ENCODE data around the gene DNAJC13.

The DNAJC13 gene

DNA sequence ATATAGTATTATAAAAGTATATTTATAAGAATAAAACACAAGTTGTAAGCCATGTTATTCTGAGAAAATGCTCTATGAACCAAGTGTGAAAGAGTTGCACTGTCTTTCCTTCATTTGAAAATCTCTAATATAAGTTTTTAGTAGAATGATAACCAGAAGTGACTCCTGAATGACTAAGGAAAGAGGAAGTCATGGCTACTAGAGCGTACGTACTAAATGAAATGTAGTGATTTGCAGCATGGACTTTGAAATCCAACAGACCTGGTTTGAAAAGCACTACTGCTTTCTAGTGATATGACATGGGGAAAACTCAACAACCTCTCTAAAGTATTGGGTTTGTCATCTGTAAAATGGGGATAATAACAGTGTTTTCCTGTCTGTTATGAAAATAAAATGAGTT, 10.3 kb upstream of the DNAJC13 start:
- DNase-seq: no peak

DNA sequence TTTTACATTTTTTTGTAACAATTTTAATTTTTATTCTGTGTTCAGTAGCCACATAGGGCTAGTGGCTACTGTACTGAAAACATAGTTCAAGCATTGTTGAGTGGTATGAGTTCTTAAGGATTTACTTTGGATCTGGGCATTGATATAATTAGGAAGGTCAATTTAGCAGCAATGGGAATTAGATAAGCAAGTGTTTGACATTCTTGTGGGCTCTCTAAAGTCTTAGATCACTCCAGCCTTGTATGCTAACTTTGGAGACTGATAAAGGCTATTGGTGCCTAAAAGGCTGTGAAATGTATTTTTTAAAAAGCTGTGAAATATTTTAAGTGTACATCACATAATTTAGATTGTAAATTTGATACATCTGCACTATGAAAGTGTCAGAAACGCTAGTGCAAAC, 2.5 kb upstream of the DNAJC13 start:
- DNase-seq: no peak

DNA sequence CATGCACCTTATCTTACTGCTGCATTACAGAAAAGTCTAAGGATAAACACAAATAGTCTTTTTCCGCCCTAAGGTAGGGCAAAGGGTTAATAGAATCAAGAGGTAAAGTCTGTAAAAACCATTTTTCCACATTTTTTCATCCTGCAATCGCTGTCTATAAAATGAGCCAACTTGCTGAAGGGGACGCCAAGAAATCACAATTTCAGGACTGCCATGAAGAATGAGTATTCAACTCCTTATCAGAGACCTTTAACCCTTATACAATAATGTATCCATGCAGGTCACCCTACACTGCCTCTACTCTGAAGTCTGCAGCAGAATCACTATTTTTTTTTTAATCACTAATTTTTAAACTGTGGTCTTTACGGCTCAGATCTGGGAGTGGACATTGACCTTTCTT, 1.1 kb upstream of the DNAJC13 start:
- DNase-seq: no peak

DNA sequence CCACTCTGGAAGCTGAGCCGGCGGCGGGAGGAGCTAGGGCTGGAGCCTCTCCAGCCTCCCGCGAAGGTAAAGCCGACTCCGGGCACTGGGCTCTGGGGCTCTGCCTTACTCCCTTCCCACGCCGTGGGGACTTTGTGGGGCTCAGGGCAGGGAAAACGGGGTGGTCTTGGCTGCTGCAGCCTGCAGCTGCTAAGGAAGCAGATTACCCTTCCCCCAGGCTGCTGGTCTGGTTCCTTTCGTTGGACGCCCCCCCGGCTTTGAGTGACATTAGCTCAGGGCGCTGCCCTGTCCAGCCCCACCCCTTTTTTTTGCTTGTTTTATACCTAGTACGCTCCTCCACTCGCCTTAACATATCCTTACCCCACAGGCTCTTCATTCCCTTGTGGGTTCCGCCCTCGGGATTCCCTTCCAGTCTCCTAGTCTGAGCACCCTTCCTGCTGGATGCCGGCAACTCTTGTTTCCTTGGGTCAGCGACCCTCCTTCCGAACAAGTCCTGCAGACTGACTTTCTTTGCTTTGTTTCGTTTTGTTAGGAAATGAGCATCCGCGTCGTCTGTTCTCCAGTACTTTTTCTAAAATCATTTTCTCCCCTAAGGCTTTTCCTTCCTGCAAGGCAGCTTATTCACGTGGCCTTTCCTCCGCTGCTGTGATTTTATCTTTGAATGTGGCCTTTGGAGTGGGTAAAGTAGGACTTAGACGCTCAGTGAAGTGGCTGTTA, 551 bp downstream of the DNAJC13 start:
- DNase-seq: peak; percentile 35

DNA sequence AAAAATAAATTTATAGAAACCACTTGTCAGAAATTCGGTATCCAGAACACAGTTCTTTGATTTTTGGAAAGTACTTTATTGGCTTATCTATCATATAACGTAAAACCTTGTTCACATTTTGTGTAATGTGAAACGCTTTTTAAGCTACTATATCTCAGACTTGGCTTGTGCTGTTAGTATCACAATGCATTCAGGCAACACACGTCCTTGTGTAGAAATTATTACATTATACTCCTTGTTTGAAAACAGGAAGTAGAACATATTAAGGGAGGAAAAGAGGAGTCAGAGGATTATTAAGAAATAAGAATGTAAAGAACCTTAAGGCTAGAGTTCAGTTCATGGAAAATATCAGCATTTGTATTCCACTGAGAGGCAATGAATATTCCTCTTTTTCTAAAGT, 1.6 kb downstream of the DNAJC13 start:
- DNase-seq: no peak

DNA sequence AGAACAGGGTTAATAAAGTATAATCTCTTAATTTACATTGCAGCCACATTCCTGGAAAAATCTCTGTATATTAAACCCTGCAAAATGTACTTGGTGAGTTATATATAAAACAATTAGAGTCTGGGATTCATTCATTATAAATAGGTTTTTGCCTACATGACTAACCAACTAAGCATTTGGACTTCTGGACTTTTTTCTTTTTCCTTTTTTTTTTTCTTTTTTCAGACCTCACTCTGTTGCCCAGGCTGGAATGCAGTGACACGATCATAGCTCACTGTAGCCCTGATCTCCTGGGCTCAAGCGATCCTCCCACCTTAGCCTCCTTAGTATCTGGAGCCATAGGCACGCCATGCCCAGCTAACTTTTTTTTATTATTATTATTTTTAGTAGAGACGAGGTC, 4.5 kb downstream of the DNAJC13 start:
- no peak for DNase-seq

DNA sequence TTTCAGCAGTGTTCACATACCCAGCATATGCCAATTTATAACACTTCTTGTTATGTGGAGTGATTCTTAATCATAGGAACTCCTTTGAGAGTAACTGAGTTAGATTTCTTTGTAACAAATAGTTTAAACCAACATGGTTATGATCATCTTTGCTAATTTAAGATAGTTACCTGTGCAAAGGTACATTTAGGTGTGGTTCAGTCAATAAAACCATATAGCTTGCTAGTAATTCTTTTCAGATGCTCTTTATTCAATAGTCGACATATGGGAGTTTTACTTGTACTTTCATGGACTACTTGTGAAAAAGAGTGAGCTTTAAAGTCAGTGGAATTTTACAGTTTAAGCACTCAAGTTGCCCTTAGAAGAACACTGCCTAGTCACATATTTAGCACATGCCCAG, 5.2 kb downstream of the DNAJC13 start:
- DNase-seq: no peak

DNA sequence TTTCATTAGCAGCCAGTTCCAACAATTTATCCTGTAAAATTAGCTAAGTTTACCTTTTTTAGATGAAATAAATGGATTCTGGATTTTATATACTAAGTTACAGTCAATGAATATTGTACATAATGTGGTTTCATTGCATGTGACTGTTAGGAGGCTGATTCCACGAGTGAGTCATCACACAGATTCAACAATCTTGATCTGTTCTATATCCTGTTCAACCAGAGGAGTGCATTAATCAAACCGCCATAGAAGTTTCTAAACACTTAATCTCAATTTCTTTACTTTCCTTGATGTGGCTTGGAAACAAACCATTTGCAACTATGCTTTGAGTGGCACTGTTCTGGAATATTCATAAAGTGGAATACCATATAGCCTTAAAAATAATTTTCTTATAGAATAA, 15.3 kb downstream of the DNAJC13 start:
- DNase-seq: no peak

DNA sequence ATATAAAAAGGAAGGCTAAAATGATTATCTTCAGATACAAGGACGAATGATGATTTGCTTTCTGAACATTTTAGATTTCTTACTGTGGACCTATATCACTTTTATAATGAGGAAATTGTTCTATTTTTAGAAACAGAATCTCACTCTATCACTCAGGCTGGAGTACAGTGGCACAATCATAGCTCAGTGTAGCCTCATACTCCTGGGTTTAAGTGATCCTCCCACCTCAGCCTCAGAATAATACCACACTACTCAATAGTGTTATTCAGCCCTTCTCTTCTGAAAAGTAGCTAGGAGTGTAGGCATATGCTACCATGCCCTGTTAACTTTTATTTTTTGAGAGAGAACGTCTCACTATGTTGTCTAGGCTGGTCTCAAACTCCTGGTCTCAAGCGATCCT, 15.8 kb downstream of the DNAJC13 start:
- DNase-seq: no peak

DNA sequence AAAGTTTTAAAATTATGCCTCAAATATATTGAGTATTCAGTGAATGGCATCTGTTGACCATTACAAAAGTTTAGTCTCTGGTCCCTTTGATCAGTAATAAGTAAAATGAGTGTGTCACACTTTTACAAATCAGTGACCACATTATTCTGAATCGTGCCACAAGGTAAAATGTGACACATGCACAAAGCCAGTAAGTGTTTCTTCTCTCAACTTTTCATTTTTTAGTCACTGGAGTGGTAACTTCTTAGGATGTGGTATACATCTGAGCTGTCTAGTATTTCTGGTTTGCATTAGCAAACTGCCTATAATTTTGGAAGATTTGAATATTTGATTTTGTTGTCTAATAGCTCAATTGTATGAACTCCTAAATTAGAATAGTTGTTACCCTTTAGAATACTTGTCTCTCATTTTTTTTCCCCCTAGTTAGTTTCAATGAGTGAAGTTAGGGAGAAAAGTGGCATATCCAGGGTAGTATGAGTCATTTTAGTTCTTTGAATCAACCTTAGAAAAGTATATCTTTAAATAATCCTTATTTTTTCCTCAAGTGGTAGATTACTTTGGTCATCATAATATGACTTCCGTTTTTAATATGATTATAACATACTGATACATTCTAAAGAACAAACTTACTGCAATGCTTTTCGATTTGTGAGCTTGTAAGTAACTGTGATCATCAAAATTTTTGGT, 18.1 kb downstream of the DNAJC13 start:
- DNase-seq: no peak

DNA sequence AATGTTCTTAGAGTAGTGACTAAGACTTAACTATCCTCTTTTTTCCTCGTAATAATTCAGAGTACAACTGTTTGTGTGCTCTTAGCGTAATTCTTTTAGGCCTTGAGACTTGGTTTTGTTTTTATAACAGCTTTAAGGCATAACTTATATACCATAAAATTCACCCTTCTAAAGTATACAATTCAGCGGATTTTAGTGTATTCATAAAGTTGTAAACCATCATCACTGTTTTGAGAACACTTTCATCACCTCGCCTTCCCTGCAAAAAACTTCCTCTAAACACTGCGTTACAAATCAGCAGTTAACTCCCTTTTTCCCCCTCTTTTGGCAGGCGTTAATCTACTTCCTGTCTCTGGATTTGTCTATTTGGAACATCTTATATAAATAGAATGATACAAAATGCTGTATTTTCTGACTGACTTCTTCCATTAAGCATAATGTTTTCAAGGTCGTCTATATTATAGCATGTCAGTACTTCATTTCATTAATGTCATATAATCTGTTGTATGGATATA, 18.7 kb downstream of the DNAJC13 start:
- DNase-seq: no peak

DNA sequence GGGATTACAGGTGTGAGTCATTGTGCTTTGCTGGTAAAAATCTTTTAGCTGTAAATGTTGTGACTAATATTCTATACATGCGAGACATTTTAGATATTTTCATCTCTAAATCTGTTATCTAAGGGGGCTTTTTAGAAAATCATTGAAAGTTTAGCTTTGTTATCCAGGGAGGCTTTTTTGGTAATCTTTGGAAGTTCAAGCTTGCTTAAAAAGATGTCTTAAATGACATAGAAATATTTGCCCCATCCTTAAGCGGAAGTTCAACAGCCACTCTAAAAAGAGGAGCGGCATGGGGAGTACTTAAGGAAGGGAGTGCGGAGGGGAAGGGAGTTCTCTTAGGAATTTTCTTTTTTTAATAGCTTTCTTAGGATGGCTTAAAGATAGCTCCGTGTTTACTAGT, 26.1 kb downstream of the DNAJC13 start:
- DNase-seq: no peak

DNA sequence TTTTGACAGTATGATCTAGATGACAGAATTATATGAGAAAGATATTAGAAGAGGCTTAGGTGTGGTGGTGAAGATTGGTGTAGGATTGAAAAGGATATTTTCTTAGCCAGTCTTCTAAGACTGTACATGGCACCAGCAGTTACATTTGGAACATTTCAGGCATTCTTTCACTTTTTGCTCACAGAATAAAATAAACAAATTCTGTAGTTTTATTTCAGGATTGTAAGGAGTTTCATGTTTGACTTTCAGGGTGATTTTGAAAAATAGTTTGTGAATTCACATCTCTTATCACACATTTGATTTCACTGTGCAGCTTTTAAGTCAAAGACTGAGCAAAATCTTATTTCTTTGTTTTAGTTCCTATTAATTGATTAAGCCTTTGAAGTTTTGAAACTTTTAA, 27.1 kb downstream of the DNAJC13 start:
- DNase-seq: no peak

DNA sequence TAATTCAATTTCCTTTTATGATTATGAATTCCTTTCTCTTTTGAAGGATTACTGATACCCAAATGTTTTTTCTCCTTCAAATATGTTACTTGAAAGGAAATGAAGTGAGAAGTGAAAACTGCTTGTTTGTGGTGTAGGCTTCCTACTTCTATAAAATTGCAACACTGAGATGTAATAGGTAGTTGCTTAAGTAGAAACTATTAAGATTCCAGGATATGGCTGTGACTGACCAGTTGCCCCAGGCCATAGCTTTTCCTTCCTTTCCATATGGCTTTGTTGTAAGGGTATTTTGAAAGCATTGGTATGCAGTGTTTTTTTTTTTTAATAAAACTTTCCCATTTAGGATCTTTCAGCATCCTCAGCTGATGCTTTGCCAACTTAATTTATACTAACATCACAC, 28.5 kb downstream of the DNAJC13 start:
- DNase-seq: no peak

DNA sequence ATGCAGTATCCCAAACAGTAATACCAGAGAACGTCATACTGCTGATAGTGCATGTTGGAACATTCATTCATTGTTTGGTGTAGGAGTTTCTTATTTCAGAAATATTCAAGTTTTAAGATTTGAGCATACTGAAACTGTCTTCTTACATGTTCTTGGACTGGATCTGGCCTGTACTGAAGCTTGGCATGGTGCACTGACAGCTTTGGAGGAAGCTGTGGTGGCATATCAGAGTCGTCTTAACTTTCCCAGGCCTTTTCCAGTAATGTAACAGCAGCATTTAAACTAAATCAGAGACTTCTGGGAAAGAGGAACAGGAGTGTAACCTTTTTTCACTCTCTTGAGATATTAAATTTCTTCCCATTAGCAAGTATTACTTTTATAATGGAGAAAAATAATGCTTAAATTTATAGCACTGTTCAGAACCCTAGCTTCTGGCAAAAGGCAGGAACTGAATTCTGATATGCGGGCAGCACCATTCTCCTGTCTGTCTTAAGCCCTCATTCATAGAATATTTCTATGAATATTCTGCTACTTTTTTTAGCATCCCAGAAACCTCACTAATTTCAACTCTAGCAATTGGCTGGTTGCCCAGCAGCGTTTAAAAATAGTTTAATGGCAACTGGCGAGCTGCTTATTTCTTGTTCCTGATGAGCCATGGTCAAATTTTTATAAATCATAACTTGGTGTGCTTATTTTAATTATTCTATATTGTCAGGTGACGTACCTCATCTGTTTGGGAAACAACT, 31.1 kb downstream of the DNAJC13 start:
- DNase-seq: no peak

DNA sequence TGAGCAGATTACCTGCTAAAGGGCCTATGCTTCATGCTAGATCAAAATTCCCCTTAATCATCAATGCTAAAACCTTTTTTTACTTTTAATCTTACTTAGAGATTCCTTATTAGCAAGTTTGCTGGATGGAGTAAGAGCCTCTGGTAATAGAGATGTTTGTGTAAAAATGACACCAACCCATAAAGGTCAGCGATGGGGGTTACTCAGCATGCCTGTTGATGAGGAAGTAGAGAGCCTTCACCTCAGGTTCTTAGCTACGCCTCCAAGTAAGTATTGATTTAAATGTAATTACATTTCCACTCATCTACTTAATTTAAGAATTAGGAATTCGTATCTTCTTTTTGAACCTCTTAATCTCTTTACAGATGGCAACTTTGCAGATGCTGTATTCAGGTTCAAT, 38.8 kb downstream of the DNAJC13 start:
- no peak for DNase-seq

DNA sequence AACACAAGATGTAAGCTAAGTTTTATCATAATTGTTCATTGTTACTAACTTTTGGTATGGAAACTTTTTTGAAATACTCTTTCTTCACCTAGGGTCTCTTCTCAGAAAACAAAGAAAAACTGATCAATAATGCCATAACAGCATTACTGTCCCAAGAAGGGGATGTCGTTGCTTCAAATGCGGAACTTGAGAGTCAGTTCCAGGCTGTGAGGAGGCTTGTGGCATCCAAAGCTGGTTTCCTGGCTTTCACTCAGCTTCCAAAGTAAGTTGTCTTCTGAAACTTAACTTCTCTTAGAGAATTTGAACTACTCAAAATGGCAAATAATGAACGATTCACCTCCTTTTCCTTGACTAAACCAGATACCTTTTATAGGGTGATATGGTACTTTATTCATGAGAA, 39.3 kb downstream of the DNAJC13 start:
- DNase-seq: no peak

DNA sequence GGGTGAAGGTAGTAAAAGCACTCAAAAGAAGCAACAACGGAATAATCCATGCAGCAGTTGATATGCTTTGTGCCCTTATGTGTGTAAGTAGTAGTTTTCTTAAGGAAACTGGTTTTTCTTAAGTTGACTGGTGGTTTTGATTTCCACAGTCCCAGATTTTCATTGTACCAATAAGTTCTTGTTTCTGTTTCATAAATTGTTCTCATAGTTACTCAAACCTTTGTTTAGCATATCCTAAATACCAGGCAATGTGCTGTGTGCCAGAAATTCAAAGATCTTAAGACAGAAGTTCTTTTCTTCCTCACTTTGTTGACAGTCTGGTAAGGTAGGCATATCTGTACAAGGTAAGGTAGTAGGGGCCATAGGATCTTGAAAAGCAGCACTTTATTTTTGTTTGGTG, 40.0 kb downstream of the DNAJC13 start:
- no peak for DNase-seq

DNA sequence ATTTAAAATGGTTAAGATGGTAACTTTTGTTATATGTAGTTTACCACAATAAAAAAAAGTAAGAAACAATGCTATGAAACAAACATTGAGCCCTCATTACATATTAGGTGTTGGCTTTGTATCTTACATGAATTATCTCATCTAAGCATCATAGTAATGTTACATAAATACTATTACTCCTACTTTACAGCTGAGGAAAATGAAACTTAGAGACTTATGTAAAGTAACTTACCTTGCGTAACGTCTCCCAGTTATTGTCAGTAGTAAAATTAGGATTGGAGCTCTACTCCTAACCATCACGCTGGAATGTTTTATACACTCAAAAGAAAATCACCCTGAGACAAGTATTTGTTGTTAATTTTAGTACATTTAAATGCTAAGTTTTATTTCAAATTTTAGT, 42.2 kb downstream of the DNAJC13 start:
- no peak for DNase-seq

DNA sequence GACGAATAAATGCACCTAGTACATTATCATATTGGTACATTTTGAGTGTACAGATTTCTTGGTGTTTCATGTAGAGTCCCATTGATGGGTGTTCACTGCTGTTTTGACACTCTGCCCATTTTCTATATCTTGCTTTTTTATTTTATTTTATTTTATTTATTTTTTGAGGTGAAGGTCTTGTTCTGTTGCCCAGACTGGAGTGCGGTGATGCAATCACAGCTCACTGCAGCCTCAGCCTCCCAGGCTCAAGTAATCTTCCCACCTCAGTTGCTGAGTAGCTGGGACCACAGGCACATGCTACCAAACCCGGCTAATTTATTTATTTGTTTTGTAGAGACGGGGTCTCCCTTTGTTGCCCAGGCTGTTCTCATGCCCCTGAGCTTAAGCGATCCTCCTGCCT, 44.2 kb downstream of the DNAJC13 start:
- no peak for DNase-seq

DNA sequence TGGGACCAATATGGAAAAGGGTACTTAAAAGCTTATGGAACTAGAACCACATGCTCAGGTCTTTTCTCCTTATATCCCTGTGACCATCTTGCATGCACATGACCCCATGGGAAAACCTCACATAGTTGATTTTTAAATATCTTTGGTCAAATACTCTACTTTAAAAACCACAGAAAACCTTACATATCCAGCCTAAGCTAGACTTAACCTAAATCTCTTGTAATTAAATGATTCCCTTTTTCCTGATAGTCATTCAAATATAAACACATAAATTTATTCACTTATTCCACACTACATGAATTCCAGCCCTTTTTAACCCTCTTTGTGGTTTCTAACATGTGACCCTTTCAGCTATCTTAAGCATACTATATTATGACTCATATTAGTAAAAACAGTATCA, 46.8 kb downstream of the DNAJC13 start:
- no peak for DNase-seq

DNA sequence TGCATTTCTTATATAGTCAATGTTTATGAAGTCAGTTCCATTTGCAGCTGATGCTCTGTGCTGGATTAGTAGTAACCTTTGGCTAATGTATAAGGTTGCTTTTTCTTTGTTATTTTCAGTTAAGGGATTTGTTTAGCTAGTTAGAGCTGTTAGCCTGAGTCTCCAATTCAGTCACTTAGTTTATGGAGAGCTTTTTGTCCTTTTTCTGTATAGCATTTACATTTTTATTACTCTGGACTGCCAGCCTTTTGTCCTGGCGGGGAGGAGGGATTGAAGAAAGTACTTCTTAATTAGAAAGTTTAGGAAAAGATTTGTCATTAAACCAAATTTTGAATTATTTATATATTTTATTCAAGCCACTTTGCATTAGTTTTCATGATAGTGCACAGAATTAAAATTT, 52.0 kb downstream of the DNAJC13 start:
- no peak for DNase-seq

DNA sequence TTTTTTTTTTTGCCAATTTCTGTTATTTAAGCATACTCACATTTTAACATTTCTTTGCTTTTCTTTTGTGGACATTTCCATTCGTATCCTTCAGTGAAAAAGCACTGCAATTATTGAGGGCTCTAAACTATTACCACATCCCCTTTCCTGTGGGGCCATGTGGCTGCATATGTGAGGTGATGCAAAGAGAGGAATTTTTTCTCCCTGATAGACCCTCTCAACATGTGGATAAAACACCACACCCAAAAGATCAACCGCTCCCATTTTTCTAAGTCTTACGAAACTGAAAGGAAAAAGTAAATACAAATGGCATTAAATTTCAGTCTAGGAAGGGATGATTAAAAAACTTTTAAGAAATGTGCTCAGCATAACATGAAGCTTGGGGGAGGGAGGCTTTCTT, 68.8 kb downstream of the DNAJC13 start:
- DNase-seq: no peak

DNA sequence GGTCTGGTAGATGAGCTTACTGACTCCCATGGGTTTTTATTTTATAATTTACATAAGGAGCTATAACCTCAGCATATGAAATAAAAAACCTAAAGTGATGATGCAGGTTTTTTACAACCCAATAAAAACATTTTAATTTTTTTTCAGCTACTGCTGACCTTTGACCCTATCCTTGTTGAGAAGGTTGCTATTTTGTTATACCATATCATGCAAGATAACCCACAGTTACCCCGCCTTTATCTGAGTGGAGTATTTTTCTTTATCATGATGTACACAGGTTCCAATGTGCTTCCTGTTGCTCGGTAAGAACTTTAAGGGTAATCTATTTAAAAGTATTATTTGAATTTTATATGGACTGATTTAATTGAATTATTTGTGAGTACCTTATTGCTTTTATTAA, 70.8 kb downstream of the DNAJC13 start:
- no peak for DNase-seq

Measured in NCI-H2029 treated with DMSO at 0.1 percent for 48 hours (cell line).